Colonic mucosa (tissue), 4 donors: Measurements from ENCODE around the gene CLSTN1. TPM values are rescaled to one million over a fixed set of nuclear protein-coding genes. Genes with fewer than 3 reads are reported as not detected.
"Not testable (repeated sequence)": the region's sequence is repeated elsewhere in the genome, so short reads cannot be mapped to it uniquely, and the experiment has no call there.

Experiments
- DNase-seq: peaks from one replicate; pipeline ENCODE4 v3.0.0-alpha.2; 2020
- H3K27ac ChIP-seq: fragments of 200-600 bp; one replicate; pipeline ENCODE4 v1.8.0; 2021
- H3K27me3 ChIP-seq: fragments of 200-600 bp; one replicate; pipeline ENCODE4 v1.8.0; 2021
- H3K36me3 ChIP-seq: fragments of 200-600 bp; one replicate; pipeline ENCODE4 v1.8.0; 2021
- H3K4me1 ChIP-seq: fragments of 200-600 bp; one replicate; pipeline ENCODE4 v1.8.0; 2021; ENCODE audit warnings: mild to moderate bottlenecking
- H3K4me3 ChIP-seq: fragments of 200-600 bp; one replicate; pipeline ENCODE4 v1.8.0; 2021
- H3K9ac ChIP-seq, 2 donors: one replicate each; pipeline ENCODE4 v1.7.0; 2013; ENCODE audit warnings: control low read depth in 2 of 2, low read depth in 2 of 2, low read length in 2 of 2
- H3K9me3 ChIP-seq: fragments of 200-600 bp; one replicate; pipeline ENCODE4 v1.8.0; 2021
- CTCF ChIP-seq: fragments of 200-600 bp; IDR thresholded peaks from one replicate; pipeline ENCODE4 v1.8.0; 2022; ENCODE audit warnings: antibody characterized with exemption, mild to moderate bottlenecking
- intact Hi-C: fragments of 100-400 bp; cut with DNase I; formaldehyde crosslinking; loops from one replicate; pipeline ENCODE4 v1.14.1; 2022
- total RNA-seq, 2 donors: library from RNA; stranded (reverse); fragmentation: NEBNext Ultra II Directional in 1 of 2; extraction: Animal tissue kit (Norgen Biotek cat#: 25700) in 1 of 2; gene quantifications; one replicate each; pipeline ENCODE4 v1.2.1, GENCODE V29; 2021
- donor health status: healthy.
- donor health status: DM: no; HTN: no; CAD: no.
- donor health status: DM: no; HTN: no; CAD: no.

The CLSTN1 gene
- total RNA-seq, 2 donors from 2014 or later, result 215 to 226 TPM

- no peaks in the 10 kb centered on the region for H3K9me3 ChIP-seq
- H3K4me3 ChIP-seq, result no peak overlapping the region
- peak overlapping the region; percentile 90 for H3K27ac ChIP-seq
- no peak for DNase-seq
- H3K4me1 ChIP-seq, result peaks cover 15% of the 10 kb centered on the region
- TF ChIP-seq CTCF, result no peak
- intact Hi-C loops, result no loop called here
- no peaks in the 10 kb centered on the region for H3K27me3 ChIP-seq
- H3K9ac ChIP-seq, result peak overlapping the region in 1 of 2 donors; percentile 84
- no peaks in the 10 kb centered on the region for H3K36me3 ChIP-seq
These were observed 9.1 kb downstream of the CLSTN1 start for GRCh38 chr1:9814619-9815018.

GRCh38 chr1:9811239-9811966 is 12.4 kb downstream of the CLSTN1 start:
- Histone ChIP-seq H3K27me3 (no peaks in the 10 kb centered on the region), H3K4me3 (no peak overlapping the region), H3K9me3 (no peaks in the 10 kb centered on the region), H3K9ac (no peak overlapping the region), H3K36me3 (no peaks in the 10 kb centered on the region), H3K4me1 (peaks cover 15% of the 10 kb centered on the region), H3K27ac (no peak overlapping the region)
- no peak for DNase-seq
- intact Hi-C loops, result no loop called here
- TF ChIP-seq CTCF, result no peak

- no peak for TF ChIP-seq CTCF
- H3K9me3 ChIP-seq, result no peaks in the 10 kb centered on the region
- H3K27ac ChIP-seq, result no peak overlapping the region
- intact Hi-C loops, result no loop called here
- no peaks in the 10 kb centered on the region for H3K27me3 ChIP-seq
- H3K36me3 ChIP-seq, result no peaks in the 10 kb centered on the region
- peak overlapping the region in 1 of 2 donors; percentile 24 for H3K9ac ChIP-seq
- no peak overlapping the region for H3K4me3 ChIP-seq
- H3K4me1 ChIP-seq, result peaks cover 17% of the 10 kb centered on the region
- no peak for DNase-seq
These were observed 14.7 kb downstream of the CLSTN1 start for GRCh38 chr1:9809100-9809510.

GRCh38 chr1:9808459-9808858 is 15.3 kb downstream of the CLSTN1 start:
- no peaks in the 10 kb centered on the region for H3K27me3 ChIP-seq

GRCh38 chr1:9807541-9807940 is 16.2 kb downstream of the CLSTN1 start:
- no peaks in the 10 kb centered on the region for H3K27me3 ChIP-seq
- no peak overlapping the region for H3K27ac ChIP-seq
- DNase-seq, result no peak
- peaks cover 20% of the 10 kb centered on the region for H3K4me1 ChIP-seq
- no peak overlapping the region for H3K4me3 ChIP-seq
- no peak for TF ChIP-seq CTCF
- intact Hi-C loops, result no loop called here
- no peaks in the 10 kb centered on the region for H3K36me3 ChIP-seq
- H3K9me3 ChIP-seq, result no peaks in the 10 kb centered on the region
- no peak overlapping the region for H3K9ac ChIP-seq

More at GRCh38 chr1:9808459-9808858, 15.3 kb downstream of the CLSTN1 start:
- Histone ChIP-seq H3K4me1 (peaks cover 20% of the 10 kb centered on the region), H3K9ac (no peak overlapping the region), H3K27ac (no peak overlapping the region), H3K9me3 (no peaks in the 10 kb centered on the region), H3K4me3 (no peak overlapping the region), H3K36me3 (no peaks in the 10 kb centered on the region)
- no peak for TF ChIP-seq CTCF
- DNase-seq, result no peak
- intact Hi-C loops, result no loop called here

GRCh38 chr1:9805972-9806371 is 17.8 kb downstream of the CLSTN1 start:
- H3K27ac ChIP-seq, DNase-seq, intact Hi-C loops, H3K9me3 ChIP-seq, H3K4me3 ChIP-seq, H3K9ac ChIP-seq, H3K27me3 ChIP-seq, H3K36me3 ChIP-seq: not testable (repeated sequence)
- peaks cover 10% of the 10 kb centered on the region for H3K4me1 ChIP-seq
